ENCODE measurements around the gene KCNK18. TPM values are rescaled to one million over a fixed set of nuclear protein-coding genes. Genes with fewer than 3 reads are reported as not detected.
A peak's percentile ranks its signal among the peaks of the same experiment; 100 is the strongest.

Gene KCNK18
- total RNA-seq, 1 donor: not detected

- Histone ChIP-seq H3K27ac (ENCODE audit: low read depth, low read length) (no peak overlapping the region), H3K36me3 (ENCODE audit: insufficient read depth, low read length) (no peaks in the 10 kb centered on the region), H4K20me1 (ENCODE audit: insufficient read depth, low read length) (no peaks in the 10 kb centered on the region), H3K79me2 (ENCODE audit: insufficient read depth, low read length) (no peaks in the 10 kb centered on the region), H3K4me3 (ENCODE audit: insufficient read depth, low read length) (no peak overlapping the region), H3K9me3 (ENCODE audit: low read depth, low read length) (no peaks in the 10 kb centered on the region), H3K27me3 (ENCODE audit: insufficient read depth, low read length) (peaks cover 23% of the 10 kb centered on the region), H3K4me2 (ENCODE audit: insufficient read depth, low read length) (no peak overlapping the region), H3K4me1 (ENCODE audit: insufficient read depth, low read length) (peaks cover 5% of the 10 kb centered on the region), H2AFZ (ENCODE audit: low read length) (no peak overlapping the region)
- DNase-seq (ENCODE audit: insufficient read length, low spot score, missing footprints): no peak
- TF ChIP-seq, protein P1, sequence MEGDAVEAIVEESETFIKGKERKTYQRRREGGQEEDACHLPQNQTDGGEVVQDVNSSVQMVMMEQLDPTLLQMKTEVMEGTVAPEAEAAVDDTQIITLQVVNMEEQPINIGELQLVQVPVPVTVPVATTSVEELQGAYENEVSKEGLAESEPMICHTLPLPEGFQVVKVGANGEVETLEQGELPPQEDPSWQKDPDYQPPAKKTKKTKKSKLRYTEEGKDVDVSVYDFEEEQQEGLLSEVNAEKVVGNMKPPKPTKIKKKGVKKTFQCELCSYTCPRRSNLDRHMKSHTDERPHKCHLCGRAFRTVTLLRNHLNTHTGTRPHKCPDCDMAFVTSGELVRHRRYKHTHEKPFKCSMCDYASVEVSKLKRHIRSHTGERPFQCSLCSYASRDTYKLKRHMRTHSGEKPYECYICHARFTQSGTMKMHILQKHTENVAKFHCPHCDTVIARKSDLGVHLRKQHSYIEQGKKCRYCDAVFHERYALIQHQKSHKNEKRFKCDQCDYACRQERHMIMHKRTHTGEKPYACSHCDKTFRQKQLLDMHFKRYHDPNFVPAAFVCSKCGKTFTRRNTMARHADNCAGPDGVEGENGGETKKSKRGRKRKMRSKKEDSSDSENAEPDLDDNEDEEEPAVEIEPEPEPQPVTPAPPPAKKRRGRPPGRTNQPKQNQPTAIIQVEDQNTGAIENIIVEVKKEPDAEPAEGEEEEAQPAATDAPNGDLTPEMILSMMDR (IDR thresholded peaks at IDR 0.05; ENCODE audit: extremely low read depth, low read depth, low read length): no peak
Observed at GRCh38 chr10:117218654-117219053, 21.4 kb downstream of the KCNK18 start.

GRCh38 chr10:117221156-117221711, 23.9 kb downstream of the KCNK18 start:
- H3K27me3 ChIP-seq (ENCODE audit: insufficient read depth, low read length): peaks cover 11% of the 10 kb centered on the region
- DNase-seq (ENCODE audit: insufficient read length, low spot score, missing footprints): no peak
- H3K4me3 ChIP-seq (ENCODE audit: insufficient read depth, low read length): no peak overlapping the region
- H3K9me3 ChIP-seq (ENCODE audit: low read depth, low read length): no peaks in the 10 kb centered on the region
- peaks cover 5% of the 10 kb centered on the region for H3K4me1 ChIP-seq (ENCODE audit: insufficient read depth, low read length)
- H3K27ac ChIP-seq (ENCODE audit: low read depth, low read length): no peak overlapping the region
- no peaks in the 10 kb centered on the region for H3K79me2 ChIP-seq (ENCODE audit: insufficient read depth, low read length)
- H2AFZ ChIP-seq (ENCODE audit: low read length): no peak overlapping the region
- no peaks in the 10 kb centered on the region for H4K20me1 ChIP-seq (ENCODE audit: insufficient read depth, low read length)
- no peaks in the 10 kb centered on the region for H3K36me3 ChIP-seq (ENCODE audit: insufficient read depth, low read length)
- TF ChIP-seq, protein P1 (IDR thresholded peaks at IDR 0.05; ENCODE audit: extremely low read depth, low read depth, low read length): no peak
- no peak overlapping the region for H3K4me2 ChIP-seq (ENCODE audit: insufficient read depth, low read length)

DNA sequence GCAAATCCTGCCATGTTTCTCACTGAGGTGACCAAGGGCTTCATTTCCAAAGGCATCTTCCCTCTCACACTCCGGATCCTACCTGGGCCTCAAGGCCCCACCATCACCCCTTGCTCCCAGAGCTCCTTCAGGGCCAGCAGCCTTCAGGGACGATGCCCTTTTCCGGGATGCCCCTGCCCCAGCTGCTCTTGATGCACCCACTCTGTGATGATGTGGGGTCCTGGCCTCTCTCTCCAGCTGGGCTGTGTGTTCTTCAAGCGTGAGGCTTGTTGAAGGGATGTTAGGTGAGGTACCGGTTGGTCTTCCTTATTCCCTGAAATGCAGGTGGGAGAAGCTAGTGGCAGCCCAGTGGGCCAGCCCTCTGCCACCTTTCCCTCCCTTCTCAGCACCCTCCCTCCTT, 25.3 kb downstream of the KCNK18 start:
- TF ChIP-seq, protein P1 (IDR thresholded peaks at IDR 0.05; ENCODE audit: extremely low read depth, low read depth, low read length): no peak
- Histone ChIP-seq H3K27me3 (ENCODE audit: insufficient read depth, low read length) (peaks cover 6% of the 10 kb centered on the region), H3K27ac (ENCODE audit: low read depth, low read length) (no peak overlapping the region), H4K20me1 (ENCODE audit: insufficient read depth, low read length) (no peaks in the 10 kb centered on the region), H3K4me2 (ENCODE audit: insufficient read depth, low read length) (no peak overlapping the region), H3K79me2 (ENCODE audit: insufficient read depth, low read length) (no peaks in the 10 kb centered on the region), H3K4me3 (ENCODE audit: insufficient read depth, low read length) (no peak overlapping the region), H3K4me1 (ENCODE audit: insufficient read depth, low read length) (no peaks in the 10 kb centered on the region), H3K36me3 (ENCODE audit: insufficient read depth, low read length) (no peaks in the 10 kb centered on the region), H3K9me3 (ENCODE audit: low read depth, low read length) (no peaks in the 10 kb centered on the region), H2AFZ (ENCODE audit: low read length) (no peak overlapping the region)
- DNase-seq (ENCODE audit: insufficient read length, low spot score, missing footprints): no peak

- Histone ChIP-seq H3K79me2 (ENCODE audit: insufficient read depth, low read length) (no peaks in the 10 kb centered on the region), H3K27me3 (ENCODE audit: insufficient read depth, low read length) (peaks cover 3% of the 10 kb centered on the region), H3K4me1 (ENCODE audit: insufficient read depth, low read length) (no peaks in the 10 kb centered on the region), H3K9me3 (ENCODE audit: low read depth, low read length) (no peaks in the 10 kb centered on the region), H3K4me2 (ENCODE audit: insufficient read depth, low read length) (no peak overlapping the region), H2AFZ (ENCODE audit: low read length) (no peak overlapping the region), H4K20me1 (ENCODE audit: insufficient read depth, low read length) (no peaks in the 10 kb centered on the region), H3K4me3 (ENCODE audit: insufficient read depth, low read length) (no peak overlapping the region), H3K36me3 (ENCODE audit: insufficient read depth, low read length) (no peaks in the 10 kb centered on the region), H3K27ac (ENCODE audit: low read depth, low read length) (no peak overlapping the region)
- TF ChIP-seq, protein P1 (IDR thresholded peaks at IDR 0.05; ENCODE audit: extremely low read depth, low read depth, low read length): no peak
- DNase-seq (ENCODE audit: insufficient read length, low spot score, missing footprints): peak; percentile 53
Observed at GRCh38 chr10:117222976-117223692, 25.8 kb downstream of the KCNK18 start.

All from osteoblast (primary cell).